Lower leg skin (tissue), 3 donors: Measurements from ENCODE around the gene SORL1.

ENCODE experiments used
- POLR2A ChIP-seq, 2 donors: fragments of 450-650 bp; IDR thresholded peaks; one replicate each; pipeline ENCODE4 v1.6.1; 2016 to 2017; ENCODE audit warnings: antibody characterized with exemption in 2 of 2, mild to moderate bottlenecking in 1 of 2, moderate library complexity in 1 of 2
- TF ChIP-seq, protein P1 (sequence below), 3 donors: fragments of 450-650 bp; IDR thresholded peaks; one replicate each; pipeline ENCODE4 v1.5.1; 2016; ENCODE audit warnings: antibody characterized with exemption in 3 of 3, mild to moderate bottlenecking in 3 of 3, moderate library complexity in 2 of 3

GRCh38 chr11:121664144-121664543, 212.0 kb downstream of the SORL1 start:
- TF ChIP-seq, protein P1, sequence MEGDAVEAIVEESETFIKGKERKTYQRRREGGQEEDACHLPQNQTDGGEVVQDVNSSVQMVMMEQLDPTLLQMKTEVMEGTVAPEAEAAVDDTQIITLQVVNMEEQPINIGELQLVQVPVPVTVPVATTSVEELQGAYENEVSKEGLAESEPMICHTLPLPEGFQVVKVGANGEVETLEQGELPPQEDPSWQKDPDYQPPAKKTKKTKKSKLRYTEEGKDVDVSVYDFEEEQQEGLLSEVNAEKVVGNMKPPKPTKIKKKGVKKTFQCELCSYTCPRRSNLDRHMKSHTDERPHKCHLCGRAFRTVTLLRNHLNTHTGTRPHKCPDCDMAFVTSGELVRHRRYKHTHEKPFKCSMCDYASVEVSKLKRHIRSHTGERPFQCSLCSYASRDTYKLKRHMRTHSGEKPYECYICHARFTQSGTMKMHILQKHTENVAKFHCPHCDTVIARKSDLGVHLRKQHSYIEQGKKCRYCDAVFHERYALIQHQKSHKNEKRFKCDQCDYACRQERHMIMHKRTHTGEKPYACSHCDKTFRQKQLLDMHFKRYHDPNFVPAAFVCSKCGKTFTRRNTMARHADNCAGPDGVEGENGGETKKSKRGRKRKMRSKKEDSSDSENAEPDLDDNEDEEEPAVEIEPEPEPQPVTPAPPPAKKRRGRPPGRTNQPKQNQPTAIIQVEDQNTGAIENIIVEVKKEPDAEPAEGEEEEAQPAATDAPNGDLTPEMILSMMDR (IDR thresholded peaks at IDR 0.05), result no peak
- TF ChIP-seq POLR2A (IDR thresholded peaks at IDR 0.05), result no peak
